ENCODE measurements around the gene LRRC70. TPM values are rescaled to one million over a fixed set of nuclear protein-coding genes. Genes with fewer than 3 reads are reported as not detected.

LRRC70 gene
- total RNA-seq, 1 donor from 2014 or later = 0.91 TPM

DNA sequence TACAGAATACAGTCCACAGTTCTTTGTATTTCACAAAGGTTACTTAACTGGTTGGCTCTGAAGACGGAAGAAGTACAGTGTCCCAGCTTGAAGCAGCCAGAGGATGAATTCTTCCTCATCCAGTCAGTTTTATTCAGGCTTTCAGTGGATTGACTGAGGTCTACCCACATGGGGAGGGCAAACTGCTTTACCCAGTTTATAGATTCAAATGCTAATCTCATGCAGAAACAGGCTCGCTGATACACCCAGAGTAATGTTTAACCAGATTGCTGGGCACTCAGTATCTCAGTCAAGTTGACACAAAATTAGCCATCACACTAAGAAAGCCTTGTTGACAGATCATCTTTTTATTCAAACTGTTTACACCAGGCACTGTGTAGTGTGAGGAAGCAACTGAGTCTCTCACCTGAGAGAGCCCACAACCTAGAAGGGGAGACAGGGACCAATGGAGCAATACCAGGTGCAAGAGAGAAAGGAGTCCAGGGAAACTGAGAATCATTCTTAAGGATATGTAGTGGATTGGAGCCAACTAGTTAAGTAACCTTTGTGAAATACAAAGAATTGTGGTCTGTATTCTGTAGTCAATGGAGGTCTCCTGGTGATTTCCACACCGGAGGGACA lies 15.9 kb downstream of the LRRC70 start:
- H3K27me3 Mint-ChIP-seq (ENCODE audit: unreplicated experiment) = no peaks in the 10 kb centered on the region
- TF ChIP-seq, protein P1, sequence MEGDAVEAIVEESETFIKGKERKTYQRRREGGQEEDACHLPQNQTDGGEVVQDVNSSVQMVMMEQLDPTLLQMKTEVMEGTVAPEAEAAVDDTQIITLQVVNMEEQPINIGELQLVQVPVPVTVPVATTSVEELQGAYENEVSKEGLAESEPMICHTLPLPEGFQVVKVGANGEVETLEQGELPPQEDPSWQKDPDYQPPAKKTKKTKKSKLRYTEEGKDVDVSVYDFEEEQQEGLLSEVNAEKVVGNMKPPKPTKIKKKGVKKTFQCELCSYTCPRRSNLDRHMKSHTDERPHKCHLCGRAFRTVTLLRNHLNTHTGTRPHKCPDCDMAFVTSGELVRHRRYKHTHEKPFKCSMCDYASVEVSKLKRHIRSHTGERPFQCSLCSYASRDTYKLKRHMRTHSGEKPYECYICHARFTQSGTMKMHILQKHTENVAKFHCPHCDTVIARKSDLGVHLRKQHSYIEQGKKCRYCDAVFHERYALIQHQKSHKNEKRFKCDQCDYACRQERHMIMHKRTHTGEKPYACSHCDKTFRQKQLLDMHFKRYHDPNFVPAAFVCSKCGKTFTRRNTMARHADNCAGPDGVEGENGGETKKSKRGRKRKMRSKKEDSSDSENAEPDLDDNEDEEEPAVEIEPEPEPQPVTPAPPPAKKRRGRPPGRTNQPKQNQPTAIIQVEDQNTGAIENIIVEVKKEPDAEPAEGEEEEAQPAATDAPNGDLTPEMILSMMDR (IDR thresholded peaks at IDR 0.05; ENCODE audit: partially characterized antibody, unreplicated experiment) = no peak
- H3K27ac Mint-ChIP-seq (ENCODE audit: unreplicated experiment) = no peak overlapping the region
- no peaks in the 10 kb centered on the region for H3K4me1 Mint-ChIP-seq (ENCODE audit: low read depth, unreplicated experiment)
- no peak for DNase-seq
- H3K4me3 Mint-ChIP-seq (ENCODE audit: unreplicated experiment) = no peak overlapping the region
- no peaks in the 10 kb centered on the region for H3K36me3 Mint-ChIP-seq (ENCODE audit: unreplicated experiment)
- no peaks in the 10 kb centered on the region for H3K9me3 Mint-ChIP-seq (ENCODE audit: unreplicated experiment)

DNA sequence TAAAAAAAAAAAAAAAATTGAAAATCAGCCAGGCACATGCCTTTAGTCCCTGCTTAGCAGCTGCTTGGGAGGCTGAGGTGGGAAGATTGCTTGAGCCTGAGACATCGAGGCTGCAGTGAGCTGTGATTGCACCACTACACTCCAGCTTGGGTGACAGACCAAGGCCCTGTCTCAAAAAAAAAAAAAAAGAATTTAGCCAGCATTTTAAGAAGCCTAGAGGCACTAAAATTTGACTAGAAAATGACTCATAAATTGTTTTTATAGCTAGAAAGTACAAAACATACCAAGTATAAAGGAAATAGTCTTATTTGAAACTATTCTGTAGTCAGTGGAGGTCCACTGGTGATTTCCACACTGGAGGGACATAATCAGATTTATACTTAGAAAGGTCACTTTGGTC lies 17.5 kb downstream of the LRRC70 start:
- no peak overlapping the region for H3K4me3 Mint-ChIP-seq (ENCODE audit: unreplicated experiment)
- no peaks in the 10 kb centered on the region for H3K4me1 Mint-ChIP-seq (ENCODE audit: low read depth, unreplicated experiment)
- no peak for DNase-seq
- no peaks in the 10 kb centered on the region for H3K36me3 Mint-ChIP-seq (ENCODE audit: unreplicated experiment)
- H3K27ac Mint-ChIP-seq (ENCODE audit: unreplicated experiment) = no peak overlapping the region
- H3K9me3 Mint-ChIP-seq (ENCODE audit: unreplicated experiment) = no peaks in the 10 kb centered on the region
- no peaks in the 10 kb centered on the region for H3K27me3 Mint-ChIP-seq (ENCODE audit: unreplicated experiment)
- TF ChIP-seq, protein P1 (IDR thresholded peaks at IDR 0.05; ENCODE audit: partially characterized antibody, unreplicated experiment) = no peak

DNA sequence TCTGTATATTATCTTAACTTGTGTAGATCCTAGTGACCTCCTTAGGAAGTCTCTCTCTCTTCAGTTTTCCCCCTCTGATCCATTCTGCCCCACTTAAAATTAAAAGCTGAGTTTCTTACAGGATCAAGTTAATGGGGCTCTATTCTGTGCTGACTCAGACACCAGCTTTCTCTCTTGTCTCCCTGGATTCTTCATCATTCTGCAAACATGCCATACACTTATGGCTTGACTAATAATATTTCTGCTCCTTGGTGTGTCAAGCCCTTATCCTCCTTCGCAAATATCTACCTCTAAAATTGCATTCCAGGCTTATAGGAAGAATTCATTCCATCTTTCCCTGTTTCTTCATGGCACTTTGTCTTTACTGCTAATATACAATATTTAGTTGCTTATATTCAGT lies 18.1 kb downstream of the LRRC70 start:
- no peaks in the 10 kb centered on the region for H3K4me1 Mint-ChIP-seq (ENCODE audit: low read depth, unreplicated experiment)

DNA sequence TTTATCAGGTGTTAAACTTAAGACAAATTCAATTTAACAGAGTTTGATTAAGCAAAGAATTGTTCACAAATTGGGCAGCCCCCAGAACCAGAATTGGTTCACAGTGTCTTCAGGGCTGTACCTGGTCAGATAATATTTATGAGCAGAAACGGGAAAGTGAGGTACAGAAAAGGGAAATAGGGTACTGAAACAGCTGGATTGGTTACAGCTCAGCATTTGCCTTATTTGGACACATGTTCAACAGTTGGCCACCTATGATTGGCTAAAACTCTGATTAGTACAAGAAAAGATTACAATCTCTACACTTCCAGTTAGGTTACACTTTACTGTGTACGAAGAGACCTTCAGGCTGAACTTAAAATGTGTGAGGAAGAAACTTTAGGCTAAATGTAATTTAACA lies 18.7 kb downstream of the LRRC70 start:
- Mint-ChIP-seq H3K27ac (ENCODE audit: unreplicated experiment) (no peak overlapping the region), H3K9me3 (ENCODE audit: unreplicated experiment) (no peaks in the 10 kb centered on the region), H3K36me3 (ENCODE audit: unreplicated experiment) (no peaks in the 10 kb centered on the region), H3K27me3 (ENCODE audit: unreplicated experiment) (no peaks in the 10 kb centered on the region), H3K4me1 (ENCODE audit: low read depth, unreplicated experiment) (no peaks in the 10 kb centered on the region), H3K4me3 (ENCODE audit: unreplicated experiment) (no peak overlapping the region)
- DNase-seq = no peak
- TF ChIP-seq, protein P1 (IDR thresholded peaks at IDR 0.05; ENCODE audit: partially characterized antibody, unreplicated experiment) = no peak

More for the DNA sequence above, 18.1 kb downstream of the LRRC70 start:
- H3K27ac Mint-ChIP-seq (ENCODE audit: unreplicated experiment) = no peak overlapping the region
- no peak overlapping the region for H3K4me3 Mint-ChIP-seq (ENCODE audit: unreplicated experiment)
- no peak for DNase-seq
- H3K36me3 Mint-ChIP-seq (ENCODE audit: unreplicated experiment) = no peaks in the 10 kb centered on the region
- no peaks in the 10 kb centered on the region for H3K9me3 Mint-ChIP-seq (ENCODE audit: unreplicated experiment)
- no peaks in the 10 kb centered on the region for H3K27me3 Mint-ChIP-seq (ENCODE audit: unreplicated experiment)
- TF ChIP-seq, protein P1 (IDR thresholded peaks at IDR 0.05; ENCODE audit: partially characterized antibody, unreplicated experiment) = no peak

DNA sequence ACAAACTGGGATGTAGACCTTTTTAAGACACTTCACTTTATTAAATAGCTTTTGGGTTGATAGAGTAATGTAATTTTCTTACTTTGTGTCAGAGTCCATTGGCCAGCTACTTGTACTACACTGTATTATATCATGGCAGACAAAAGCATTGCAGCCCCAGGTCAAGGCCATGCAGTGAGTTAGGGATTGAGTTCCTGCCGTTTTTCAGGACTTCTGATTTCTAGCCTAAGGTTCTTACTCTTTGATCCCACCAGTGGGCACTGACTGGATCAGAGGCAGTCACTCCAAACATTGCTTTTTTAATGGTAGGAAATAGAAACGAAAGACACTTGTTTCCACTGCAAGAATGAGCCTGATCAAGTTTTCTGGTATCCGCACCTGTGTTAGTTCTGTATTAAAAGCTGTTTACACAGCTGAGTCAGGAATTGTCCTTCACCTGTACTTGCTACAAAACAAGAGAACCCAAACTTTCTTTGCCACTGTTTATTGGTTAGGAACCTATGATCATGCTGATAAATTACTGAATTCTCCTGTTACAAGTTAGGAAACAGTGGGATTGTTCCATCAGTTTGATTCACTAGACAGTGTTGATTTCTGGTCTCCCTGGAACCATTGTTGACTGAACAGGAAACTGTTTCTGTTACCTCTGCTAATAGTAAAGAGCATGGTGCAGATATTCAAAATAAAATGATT lies 22.1 kb downstream of the LRRC70 start:
- Mint-ChIP-seq H3K27me3 (ENCODE audit: unreplicated experiment) (no peaks in the 10 kb centered on the region), H3K27ac (ENCODE audit: unreplicated experiment) (no peak overlapping the region), H3K4me1 (ENCODE audit: low read depth, unreplicated experiment) (no peaks in the 10 kb centered on the region), H3K4me3 (ENCODE audit: unreplicated experiment) (no peak overlapping the region), H3K9me3 (ENCODE audit: unreplicated experiment) (no peaks in the 10 kb centered on the region), H3K36me3 (ENCODE audit: unreplicated experiment) (no peaks in the 10 kb centered on the region)
- DNase-seq = no peak
- TF ChIP-seq, protein P1 (IDR thresholded peaks at IDR 0.05; ENCODE audit: partially characterized antibody, unreplicated experiment) = no peak

All from glutamatergic neuron (in vitro differentiated cells).